GM10266 (cell line): ENCODE results near the gene PPP2R5C.

Experiments
- DNase-seq: peaks from one replicate; pipeline ENCODE4 v3.0.0; 2012; ENCODE audit errors: extremely low spot score
- TF ChIP-seq, protein P1 (sequence below): IDR thresholded peaks from 2 replicates; pipeline ENCODE4 v1.5.1; 2012; ENCODE audit warnings: mild to moderate bottlenecking, low read depth; ENCODE audit not compliant: control insufficient read depth, insufficient read depth; ENCODE audit errors: missing control alignments

Gene PPP2R5C

GRCh38 chr14:101947904-101948665 lies 186.6 kb downstream of the PPP2R5C start:
- TF ChIP-seq, protein P1, sequence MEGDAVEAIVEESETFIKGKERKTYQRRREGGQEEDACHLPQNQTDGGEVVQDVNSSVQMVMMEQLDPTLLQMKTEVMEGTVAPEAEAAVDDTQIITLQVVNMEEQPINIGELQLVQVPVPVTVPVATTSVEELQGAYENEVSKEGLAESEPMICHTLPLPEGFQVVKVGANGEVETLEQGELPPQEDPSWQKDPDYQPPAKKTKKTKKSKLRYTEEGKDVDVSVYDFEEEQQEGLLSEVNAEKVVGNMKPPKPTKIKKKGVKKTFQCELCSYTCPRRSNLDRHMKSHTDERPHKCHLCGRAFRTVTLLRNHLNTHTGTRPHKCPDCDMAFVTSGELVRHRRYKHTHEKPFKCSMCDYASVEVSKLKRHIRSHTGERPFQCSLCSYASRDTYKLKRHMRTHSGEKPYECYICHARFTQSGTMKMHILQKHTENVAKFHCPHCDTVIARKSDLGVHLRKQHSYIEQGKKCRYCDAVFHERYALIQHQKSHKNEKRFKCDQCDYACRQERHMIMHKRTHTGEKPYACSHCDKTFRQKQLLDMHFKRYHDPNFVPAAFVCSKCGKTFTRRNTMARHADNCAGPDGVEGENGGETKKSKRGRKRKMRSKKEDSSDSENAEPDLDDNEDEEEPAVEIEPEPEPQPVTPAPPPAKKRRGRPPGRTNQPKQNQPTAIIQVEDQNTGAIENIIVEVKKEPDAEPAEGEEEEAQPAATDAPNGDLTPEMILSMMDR: no peak
- DNase-seq: peak; percentile 98

GRCh38 chr14:101948666-101949216 lies 187.2 kb downstream of the PPP2R5C start:
- TF ChIP-seq, protein P1: no peak
- DNase-seq: no peak

DNA sequence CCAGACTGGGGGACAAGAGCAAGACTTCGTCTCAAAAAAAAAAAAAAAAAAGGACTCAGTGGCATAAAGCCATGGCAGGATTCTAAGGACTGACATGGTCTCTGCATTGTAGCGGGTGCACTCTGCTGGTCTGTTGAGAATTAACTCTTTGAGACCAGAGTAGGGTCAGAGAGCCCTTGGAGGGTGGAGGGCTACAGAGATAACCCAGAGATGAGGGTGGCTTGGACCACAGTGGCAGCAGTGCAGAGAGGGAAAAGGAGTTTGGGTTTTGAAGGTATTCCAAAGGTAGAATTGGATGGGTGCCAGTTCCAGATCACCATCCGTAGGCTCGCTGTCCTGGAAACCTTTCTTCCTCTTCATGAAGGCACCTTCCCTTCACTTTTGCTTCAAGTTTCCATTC lies 188.6 kb downstream of the PPP2R5C start:
- TF ChIP-seq, protein P1: peak; percentile 11
- no peak for DNase-seq

DNA sequence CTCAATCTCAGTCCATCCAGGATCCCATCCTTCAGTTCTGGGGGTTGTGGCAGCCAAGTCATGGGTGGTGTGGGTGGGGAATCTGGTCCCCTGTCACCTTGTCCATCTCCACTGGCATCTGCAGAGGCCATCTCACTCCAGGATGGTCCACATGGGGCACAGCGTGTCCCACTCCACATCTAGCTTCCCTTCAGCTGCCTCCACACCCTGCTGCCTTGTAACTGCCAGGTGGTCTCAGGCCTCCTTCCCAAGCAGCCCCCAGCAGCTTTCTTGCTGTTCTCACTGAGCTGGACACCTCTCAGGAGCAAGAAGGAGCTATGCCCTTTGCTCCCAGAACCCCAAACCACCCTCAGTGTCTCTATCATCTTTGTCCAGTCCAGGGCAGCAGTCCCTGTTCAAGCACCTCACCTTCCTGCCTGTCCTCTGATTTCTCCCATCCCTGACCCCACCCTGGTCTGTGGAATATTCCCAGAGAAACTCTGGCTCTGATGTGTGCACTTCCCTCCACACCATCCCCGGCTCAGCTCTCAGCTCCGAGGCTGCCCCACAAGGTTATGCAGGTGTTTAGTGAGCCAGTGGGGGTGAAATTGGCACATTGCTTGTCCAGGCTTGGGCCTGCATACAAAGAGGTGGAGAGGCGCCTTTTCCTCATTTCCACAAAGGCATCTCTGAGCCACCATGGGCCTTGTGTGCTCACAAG lies 189.2 kb downstream of the PPP2R5C start:
- DNase-seq: no peak
- TF ChIP-seq, protein P1: no peak

GRCh38 chr14:101953151-101953550 lies 191.6 kb downstream of the PPP2R5C start:
- TF ChIP-seq, protein P1: no peak
- no peak for DNase-seq

- no peak for DNase-seq
- TF ChIP-seq, protein P1: no peak
Observed at GRCh38 chr14:101954501-101954900, 193.0 kb downstream of the PPP2R5C start.
